ENCODE measurements around the gene TMEM108.

The TMEM108 gene

GRCh38 chr3:133393691-133394474 lies 355.7 kb downstream of the TMEM108 start:
- DNase-seq, result no peak

GRCh38 chr3:133394561-133395311 lies 356.5 kb downstream of the TMEM108 start:
- no peak for DNase-seq

- DNase-seq, result no peak
Measured at GRCh38 chr3:133396906-133397305, 358.7 kb downstream of the TMEM108 start.

- no peak for DNase-seq
Measured at GRCh38 chr3:133400006-133400515, 361.9 kb downstream of the TMEM108 start, which contains the start of gene BFSP2. Gene BFSP2, plus strand, starts transcription at chr3:133400056. Its CDS starts 28 bp downstream, at chr3:133400084.

- no peak for DNase-seq
Measured at GRCh38 chr3:133401374-133402135, 363.4 kb downstream of the TMEM108 start.

- no peak for DNase-seq
Measured at GRCh38 chr3:133404920-133405319, 366.7 kb downstream of the TMEM108 start.

- peak; percentile 57 for DNase-seq
Measured at GRCh38 chr3:133408366-133408765, 370.2 kb downstream of the TMEM108 start.

GRCh38 chr3:133408961-133409360 lies 370.8 kb downstream of the TMEM108 start:
- peak; percentile 77 for DNase-seq

GRCh38 chr3:133410191-133410892 lies 372.2 kb downstream of the TMEM108 start:
- no peak for DNase-seq

GRCh38 chr3:133412183-133413132 lies 374.3 kb downstream of the TMEM108 start:
- peak; percentile 70 for DNase-seq

- DNase-seq, result peak; percentile 56
Measured at GRCh38 chr3:133413161-133414020, 375.2 kb downstream of the TMEM108 start.

GRCh38 chr3:133414021-133414392 lies 375.8 kb downstream of the TMEM108 start:
- DNase-seq, result no peak

GRCh38 chr3:133418361-133418760 lies 380.2 kb downstream of the TMEM108 start:
- no peak for DNase-seq

GRCh38 chr3:133419151-133419909 lies 381.1 kb downstream of the TMEM108 start:
- DNase-seq, result no peak

- DNase-seq, result no peak
Measured at GRCh38 chr3:133424937-133425869, 387.0 kb downstream of the TMEM108 start.

GRCh38 chr3:133425898-133426297 lies 387.7 kb downstream of the TMEM108 start:
- no peak for DNase-seq

GRCh38 chr3:133426721-133427120 lies 388.5 kb downstream of the TMEM108 start:
- DNase-seq, result peak; percentile 52

GRCh38 chr3:133428552-133428951 lies 390.4 kb downstream of the TMEM108 start:
- no peak for DNase-seq
